GM21423 (cell line): ENCODE results near the gene IP6K1.
"Not testable (repeated sequence)": the region's sequence is repeated elsewhere in the genome, so short reads cannot be mapped to it uniquely, and the experiment has no call there.

ENCODE experiments used
- ATAC-seq: cut with Tn5 transposase; IDR thresholded peaks from one replicate; pipeline ENCODE4 v1.9.1; 2021; ENCODE audit warnings: mild to moderate bottlenecking, moderate library complexity; ENCODE audit not compliant: unreplicated experiment

The IP6K1 gene

GRCh38 chr3:49694409-49695070 lies 91.8 kb downstream of the IP6K1 start:
- not testable (repeated sequence) for ATAC-seq

DNA sequence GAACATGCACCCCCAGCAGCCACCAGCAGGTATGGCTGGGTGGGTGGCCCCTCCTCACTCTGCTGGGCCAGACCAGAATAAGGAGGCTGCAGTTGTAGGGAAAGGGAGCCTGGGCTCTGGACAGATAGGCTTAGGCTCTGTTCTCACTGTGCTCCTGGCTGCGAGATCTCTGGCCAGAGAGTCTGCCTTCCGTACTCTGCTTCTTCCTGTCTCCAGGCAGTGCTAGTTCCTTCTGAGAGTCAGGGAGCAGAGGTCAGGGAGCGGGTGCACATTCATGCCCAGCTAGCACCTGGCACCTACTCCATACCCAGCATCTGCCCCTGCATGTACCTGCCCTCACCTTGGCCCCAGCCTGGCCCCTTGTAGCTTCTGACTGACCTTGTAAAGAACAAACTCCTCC lies 94.9 kb downstream of the IP6K1 start:
- not testable (repeated sequence) for ATAC-seq

DNA sequence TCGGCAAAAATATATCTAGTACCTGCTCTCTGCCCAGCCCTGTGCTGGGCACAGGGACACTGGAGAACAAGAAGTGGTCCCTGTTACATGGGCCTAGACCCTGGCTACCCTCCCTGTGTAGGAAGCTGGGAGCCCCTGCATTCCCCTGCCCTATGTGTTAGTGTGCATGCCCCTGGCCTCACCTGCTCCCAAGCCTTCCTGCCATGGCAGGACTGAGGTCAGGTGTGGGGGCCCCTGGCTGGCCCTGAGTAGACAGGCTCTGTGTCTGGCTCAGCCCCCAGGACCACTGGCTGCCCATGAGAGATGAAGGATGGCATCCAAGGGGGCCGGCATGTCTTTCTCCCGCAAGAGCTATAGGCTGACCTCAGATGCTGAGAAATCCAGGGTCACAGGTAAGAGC lies 95.5 kb downstream of the IP6K1 start:
- not testable (repeated sequence) for ATAC-seq

DNA sequence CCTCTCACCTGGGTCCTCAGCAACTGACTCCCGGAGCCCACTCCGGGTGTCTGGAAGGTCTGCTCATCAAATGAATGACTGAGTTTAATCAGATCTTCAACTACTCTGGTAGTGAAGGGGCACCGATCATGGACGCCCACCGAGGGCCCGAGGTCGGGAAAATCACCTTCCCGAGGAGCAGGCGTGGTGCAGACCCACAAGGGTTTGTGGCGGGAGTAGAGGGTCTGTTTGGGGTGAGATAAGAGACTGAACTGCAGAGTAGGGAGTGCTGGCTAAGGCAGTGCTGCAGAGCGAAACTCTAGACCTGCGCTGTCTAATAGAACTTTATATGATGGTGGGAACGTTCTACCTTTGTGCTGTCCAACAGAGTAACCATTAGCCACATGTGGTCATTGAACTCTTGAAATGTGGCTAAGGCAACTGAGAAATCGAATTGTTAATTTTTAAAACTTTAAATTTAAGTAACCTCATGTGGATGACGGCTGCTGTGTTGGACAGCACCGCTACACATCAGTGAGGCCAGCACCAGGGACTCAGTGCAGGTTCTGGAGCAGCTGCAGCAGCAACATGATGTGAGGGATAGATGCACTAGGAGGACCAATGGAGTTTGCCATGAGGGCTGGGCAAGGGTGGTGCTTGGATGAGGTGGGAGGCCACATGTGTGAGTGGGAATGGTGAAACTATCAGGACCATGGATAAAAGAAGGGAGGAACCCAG lies 96.3 kb downstream of the IP6K1 start:
- ATAC-seq = not testable (repeated sequence)

- ATAC-seq = peak; percentile 66
These were observed 97.1 kb downstream of the IP6K1 start, which contains the start of the genes MST1 and RNF123 for GRCh38 chr3:49689046-49689907. Gene MST1, minus strand, starts transcription at chr3:49689474. Its CDS starts 783 bp downstream, at chr3:49688691. Gene RNF123, plus strand, starts transcription at chr3:49689557. Its CDS starts 1,609 bp downstream, at chr3:49691166.

DNA sequence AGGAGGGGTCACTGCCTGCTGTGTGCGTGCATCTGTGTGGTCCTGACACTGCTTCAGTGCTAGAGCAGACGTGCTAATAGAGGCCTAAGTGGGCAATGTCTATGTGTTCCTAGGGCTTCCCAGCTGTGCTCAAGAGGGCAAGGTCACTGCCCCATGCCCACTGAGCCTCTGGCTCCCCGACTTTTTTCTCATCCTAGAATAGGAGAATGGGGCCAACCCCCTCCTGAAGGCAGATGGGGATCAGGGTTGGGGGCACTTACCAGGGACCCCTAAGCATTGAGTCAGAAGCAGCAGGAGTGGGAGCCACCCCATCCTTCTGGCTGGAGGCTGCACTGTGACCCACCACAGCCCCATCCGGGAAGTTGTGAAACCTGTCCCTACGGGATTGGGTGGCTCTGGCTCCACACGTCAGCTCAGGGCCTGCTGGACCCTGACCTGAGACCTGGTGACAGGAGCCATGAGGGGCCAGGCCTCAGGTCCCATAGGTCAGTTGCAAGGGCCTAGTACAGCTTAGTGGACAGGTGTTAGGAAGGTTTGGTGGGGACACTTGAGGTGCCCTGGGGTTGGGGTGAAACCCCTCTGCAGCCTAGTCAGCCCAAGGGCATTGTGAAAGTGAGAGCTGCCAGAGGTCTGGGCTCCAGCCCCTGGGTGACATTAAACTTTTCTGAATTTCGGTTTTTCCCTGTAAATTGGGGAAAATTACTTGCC lies 97.8 kb downstream of the IP6K1 start:
- not testable (repeated sequence) for ATAC-seq

DNA sequence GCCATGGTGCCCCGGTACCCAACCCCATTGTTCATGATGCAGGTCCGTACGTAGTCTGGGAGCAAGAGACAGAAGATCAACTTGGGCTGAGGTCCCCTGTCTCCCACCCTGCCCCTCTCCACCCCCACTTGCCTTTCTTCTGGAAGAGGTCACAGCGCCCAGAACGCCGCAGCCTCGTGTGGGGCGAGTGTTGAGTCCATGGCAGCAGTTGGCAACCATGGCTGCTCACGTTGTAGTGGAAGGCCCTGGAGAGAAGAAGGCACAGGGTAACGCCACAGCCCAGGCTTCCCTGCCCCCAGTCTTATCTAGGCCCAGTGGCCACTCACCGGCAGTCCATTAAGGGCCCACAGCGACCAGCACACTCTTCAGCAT lies 98.9 kb downstream of the IP6K1 start:
- ATAC-seq = not testable (repeated sequence)

DNA sequence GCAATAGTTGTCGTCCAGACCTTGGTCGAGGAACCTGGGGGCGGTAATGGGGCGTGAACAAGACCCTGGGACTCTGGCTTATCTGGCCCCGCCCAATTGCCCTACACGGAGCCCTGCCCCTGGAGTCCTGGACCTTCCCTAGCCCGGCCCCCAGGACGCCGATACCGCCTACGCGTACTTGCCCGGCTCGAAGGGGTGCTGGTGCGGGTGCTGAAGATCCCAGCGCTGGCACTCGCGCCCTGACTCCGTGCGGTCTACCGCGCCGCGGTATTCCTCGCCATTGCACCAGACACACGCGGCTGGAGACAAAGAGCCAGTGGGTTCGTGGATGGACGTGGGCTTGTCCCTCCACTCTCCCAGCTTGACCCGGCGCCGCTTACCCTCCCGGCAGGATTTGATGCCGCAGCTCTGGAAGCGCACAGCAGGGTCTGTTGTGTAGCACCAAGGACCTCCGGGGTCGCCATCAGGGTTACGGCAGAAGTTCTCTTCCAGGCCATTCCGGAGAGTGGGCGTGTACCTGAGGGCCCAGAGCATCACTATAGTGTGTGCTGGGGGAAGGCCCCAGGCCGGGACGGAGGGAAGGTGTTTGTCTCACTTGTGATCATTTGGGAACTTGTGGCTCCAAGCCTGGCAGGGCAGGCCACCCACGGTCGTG lies 99.4 kb downstream of the IP6K1 start:
- ATAC-seq = not testable (repeated sequence)

DNA sequence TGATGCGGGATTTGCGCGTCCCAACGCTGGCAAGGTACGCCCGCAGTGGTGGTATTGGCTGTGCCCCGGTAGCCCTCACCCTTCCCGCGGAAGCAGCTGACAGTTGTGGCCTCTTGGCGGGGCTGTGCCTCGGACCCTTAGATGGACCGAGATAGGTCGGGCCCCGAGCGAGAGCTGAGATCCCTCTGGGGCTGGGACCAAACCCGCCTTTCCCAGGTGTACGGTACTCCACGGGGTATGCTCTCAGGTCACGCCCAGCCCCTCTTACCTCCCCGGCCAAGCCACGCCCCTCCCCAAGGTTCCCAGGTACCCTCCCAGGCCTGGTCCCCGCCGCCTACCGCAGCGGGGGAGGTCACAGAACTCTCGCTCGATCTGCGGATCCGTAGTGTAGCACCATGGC lies 100.0 kb downstream of the IP6K1 start:
- ATAC-seq = not testable (repeated sequence)

- ATAC-seq = not testable (repeated sequence)
These were observed 100.5 kb downstream of the IP6K1 start for GRCh38 chr3:49685846-49686245.

DNA sequence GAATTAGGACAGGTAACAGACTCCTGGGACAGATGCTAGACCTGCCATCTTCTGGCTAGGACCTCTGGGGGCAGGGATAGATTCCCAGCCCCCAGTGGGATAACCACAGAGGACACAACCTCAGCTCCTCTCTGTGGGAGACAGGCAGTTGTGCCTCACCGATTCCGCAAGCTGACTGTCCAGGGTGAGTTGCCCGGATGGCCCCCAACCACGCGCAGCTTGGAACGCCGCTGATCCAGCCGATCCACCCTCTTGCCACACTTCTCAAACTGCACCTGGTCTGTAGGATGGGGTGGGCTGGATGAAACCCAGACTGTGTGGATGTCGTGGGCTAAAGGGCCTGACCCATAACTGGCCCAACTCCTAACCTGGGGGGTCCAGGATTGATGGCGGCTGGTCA lies 101.2 kb downstream of the IP6K1 start:
- not testable (repeated sequence) for ATAC-seq

DNA sequence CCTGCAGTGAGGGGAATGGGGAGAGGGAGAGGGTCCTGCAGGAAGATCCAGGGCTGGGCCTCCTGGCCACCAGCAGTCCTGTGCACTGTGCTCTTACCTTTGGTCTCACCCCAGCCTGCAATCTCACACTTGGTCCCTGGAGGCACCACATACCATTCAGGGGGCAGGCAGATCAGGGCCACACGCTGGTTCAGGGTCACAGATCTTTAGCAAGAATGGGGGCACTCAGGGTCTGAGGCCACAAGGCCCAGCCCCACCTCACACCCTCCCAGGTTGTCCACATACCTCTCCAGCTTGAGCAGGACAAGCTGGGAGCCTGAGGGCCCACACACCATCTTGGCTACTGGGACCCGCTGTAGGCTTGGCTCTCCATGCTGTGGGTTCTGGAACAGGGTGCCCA lies 101.9 kb downstream of the IP6K1 start:
- ATAC-seq = not testable (repeated sequence)

GRCh38 chr3:49683162-49683561 lies 103.2 kb downstream of the IP6K1 start:
- no peak for ATAC-seq

- no peak for ATAC-seq
These were observed 104.8 kb downstream of the IP6K1 start for GRCh38 chr3:49681543-49681942.

- ATAC-seq = no peak
These were observed 105.2 kb downstream of the IP6K1 start for GRCh38 chr3:49681232-49681522.

GRCh38 chr3:49680493-49681231 lies 105.7 kb downstream of the IP6K1 start:
- ATAC-seq = no peak

DNA sequence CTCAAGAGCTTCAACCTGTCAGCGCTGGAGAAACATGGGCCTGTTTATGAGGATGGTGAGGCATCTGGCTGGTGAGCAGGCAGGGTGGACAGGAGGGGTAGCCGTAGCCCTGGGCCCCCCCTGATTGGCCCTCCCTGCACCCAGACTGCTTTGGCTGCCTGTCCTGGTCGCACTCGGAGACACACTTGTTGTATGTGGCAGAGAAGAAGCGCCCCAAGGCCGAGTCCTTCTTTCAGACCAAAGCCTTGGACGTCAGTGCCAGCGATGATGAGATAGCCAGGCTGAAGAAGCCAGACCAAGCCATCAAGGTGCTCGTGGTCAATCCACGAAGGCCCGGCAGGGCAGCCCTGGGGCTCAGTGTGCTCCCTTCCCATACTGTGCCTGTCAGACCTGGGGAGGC lies 110.4 kb downstream of the IP6K1 start:
- ATAC-seq = no peak

GRCh38 chr3:49674497-49674983 lies 111.8 kb downstream of the IP6K1 start:
- peak; percentile 21 for ATAC-seq
